GM19239 (cell line): ENCODE data around the gene CDCP2.
"Not testable (repeated sequence)": the region's sequence is repeated elsewhere in the genome, so short reads cannot be mapped to it uniquely, and the experiment has no call there.

Source experiments
- DNase-seq: peaks from one replicate; pipeline ENCODE4 v3.0.0; 2011; ENCODE audit warnings: low spot score; ENCODE audit not compliant: insufficient read length
- FAIRE-seq: peaks from 2 replicates; lab custom pipeline; 2011; peaks lifted over from hg19 to GRCh38; lab: Jason Lieb, UNC

Gene CDCP2

GRCh38 chr1:54120698-54121481 lies 31.9 kb downstream of the CDCP2 start:
- FAIRE-seq (no peak), DNase-seq (no peak)

GRCh38 chr1:54120018-54120697 lies 32.6 kb downstream of the CDCP2 start:
- FAIRE-seq (no peak), DNase-seq (no peak)

- FAIRE-seq (no peak), DNase-seq (no peak)
Observed at GRCh38 chr1:54118704-54119103, 34.1 kb downstream of the CDCP2 start.

- no peak for FAIRE-seq
- DNase-seq, result no peak
Observed at GRCh38 chr1:54117815-54118563, 34.8 kb downstream of the CDCP2 start.

DNA sequence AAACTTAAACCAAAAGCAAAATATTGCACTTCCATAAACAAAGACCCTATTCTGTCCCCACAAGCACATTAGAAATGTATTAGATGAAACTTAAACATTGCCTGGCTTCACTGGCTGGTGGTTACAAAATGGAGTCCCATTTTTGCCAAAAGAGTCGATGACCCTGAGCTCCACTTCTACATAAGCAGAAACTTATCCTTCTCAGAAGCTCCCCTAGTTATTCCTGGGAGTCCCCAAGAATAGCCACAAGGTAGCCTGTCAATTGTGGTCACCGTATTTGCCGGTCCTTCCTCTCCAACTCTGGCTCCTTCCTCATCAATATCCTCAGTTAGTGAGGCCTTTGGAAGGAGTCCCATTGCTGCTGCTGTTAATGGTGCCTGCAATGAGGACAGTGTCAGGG lies 37.3 kb downstream of the CDCP2 start:
- no peak for FAIRE-seq

GRCh38 chr1:54114955-54115354 lies 37.8 kb downstream of the CDCP2 start:
- no peak for DNase-seq
- FAIRE-seq, result no peak

More for the DNA sequence above, 37.3 kb downstream of the CDCP2 start:
- no peak for DNase-seq

- DNase-seq (no peak), FAIRE-seq (no peak)
Observed at GRCh38 chr1:54114001-54114400, 38.8 kb downstream of the CDCP2 start.

DNA sequence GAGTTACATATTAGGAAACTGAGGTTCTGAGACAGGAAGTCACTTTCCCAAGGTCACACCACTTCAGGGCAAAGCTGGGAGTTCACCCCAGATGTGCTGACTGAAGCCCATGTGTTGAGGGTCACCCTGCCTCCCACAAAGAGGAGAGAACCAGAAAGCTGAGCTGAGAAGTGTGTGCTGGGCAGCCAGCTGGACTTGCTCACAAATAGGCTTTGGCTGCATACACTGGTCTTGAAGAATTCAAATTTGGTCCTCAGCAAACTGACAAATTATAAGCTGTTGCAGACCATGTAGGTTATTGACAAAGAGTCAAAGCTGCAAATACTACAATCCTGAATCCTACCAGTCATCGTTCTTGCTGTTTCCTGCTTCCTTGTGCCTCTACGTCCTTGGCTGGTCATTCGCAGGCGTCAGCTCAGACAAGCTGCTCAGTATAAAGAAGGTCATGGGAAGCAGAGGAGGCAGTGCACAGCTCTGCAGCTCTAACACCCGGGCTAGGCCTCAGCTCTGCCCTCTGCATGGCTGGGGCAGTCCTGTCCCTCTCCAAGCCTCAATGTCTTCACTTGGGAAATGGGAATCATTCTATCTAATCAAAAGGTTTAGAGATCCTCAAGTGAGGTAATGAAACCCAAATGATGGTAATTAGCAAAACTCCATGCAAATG lies 40.0 kb downstream of the CDCP2 start:
- FAIRE-seq (no peak), DNase-seq (no peak)

DNA sequence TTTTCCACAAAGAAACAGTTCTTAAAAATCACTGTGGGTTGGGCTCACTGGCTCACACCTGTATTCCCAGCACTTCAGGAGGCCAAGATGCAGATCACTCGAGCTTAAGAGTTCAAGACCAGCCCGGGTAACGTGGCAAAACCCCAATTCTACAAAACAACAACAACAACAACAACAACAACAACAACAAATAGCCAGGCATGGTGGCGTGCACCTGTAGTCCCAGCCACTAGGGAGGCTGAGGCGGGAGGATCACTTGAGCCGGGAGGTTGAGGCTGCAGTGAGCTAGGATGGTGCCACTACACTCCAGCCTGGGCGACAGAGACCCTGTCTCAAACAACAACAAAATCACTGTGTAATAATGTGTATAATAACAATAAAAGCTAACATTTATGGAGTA lies 40.8 kb downstream of the CDCP2 start:
- DNase-seq (no peak), FAIRE-seq (no peak)

DNA sequence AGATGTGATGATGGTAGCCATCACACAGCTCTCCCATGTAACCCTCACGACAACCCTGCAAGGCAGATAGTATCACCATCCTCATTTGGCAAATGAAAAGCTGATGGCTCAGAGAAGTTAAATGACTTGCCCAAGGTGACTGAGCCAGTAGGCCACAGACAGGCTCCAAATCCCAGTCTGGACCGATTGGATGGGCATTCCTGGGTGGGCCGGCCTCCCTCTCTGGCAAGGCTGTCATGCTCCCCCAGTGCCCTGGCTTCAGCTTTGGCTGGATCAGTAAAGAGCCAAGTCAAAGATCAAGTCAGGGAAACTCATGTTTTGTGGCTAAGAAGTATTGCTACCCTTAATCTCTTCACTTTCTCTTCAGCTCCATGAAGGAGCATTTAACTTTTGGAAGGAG lies 41.2 kb downstream of the CDCP2 start:
- FAIRE-seq (no peak), DNase-seq (no peak)

- DNase-seq (no peak), FAIRE-seq (no peak)
Observed at GRCh38 chr1:54110996-54111395, 41.8 kb downstream of the CDCP2 start.

DNA sequence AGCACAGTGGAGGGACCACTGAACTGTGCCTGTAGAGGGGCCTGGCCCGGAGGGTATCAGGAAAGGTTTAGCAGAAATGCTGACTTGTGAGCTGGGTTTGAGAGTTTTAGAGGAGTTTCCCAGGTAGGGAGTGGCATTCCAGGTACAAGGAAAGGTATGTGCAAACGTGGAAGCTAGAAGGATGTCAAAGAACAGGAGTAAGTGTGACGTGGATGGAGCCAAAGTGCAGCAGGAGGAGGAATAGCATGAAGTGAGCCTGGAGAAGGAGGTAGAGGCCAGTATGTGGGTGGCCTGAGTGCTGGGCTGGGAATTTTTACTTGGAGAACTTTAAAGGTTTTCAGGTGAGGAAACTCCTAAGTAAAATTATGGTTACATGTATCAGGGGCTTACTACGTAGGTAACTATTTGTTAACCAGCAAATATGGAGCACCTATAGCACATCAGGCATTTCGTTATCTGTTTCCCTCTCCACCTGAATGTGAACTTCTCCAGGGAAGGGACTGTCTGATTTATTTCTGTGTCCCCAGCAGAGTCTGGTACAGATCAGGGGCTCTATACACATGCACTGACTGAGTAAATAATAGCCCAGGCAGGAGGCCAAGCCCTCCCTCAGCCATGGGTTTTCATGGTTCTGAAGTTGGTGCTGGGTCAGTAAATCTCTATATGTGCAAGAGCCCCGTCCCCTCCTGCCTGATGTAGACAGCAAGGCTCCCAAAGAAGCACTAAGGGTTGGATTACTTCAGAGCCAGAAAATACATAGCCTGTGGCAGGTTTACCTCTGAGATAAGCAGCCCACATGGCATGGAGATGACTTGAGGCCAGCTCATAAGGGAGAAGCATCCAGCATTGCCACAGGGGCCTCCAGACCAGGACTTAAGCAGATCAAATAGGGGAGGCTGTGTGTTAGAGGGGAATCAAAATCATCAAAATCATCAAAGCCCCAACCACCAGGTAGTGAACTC lies 43.4 kb downstream of the CDCP2 start:
- FAIRE-seq (no peak), DNase-seq (no peak)

DNA sequence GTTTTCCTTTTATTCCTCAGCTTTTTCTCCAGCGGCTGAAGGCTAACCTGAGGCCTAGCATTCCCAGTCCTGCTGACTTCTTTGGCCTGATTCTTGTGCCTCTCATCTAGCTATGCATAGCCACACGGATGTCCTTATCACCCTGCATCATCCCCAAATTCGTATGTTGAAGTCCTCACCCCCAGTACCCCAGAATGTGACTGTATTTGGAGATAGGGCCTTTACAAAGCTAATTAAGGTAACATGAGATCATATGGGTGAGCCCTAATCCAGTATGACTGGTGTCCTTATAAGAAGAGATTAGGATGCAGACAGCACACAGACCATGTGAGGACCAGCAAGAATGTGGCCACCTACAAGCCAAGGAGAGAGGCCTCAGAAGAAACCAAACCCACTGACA lies 44.6 kb downstream of the CDCP2 start:
- no peak for FAIRE-seq
- DNase-seq, result no peak

GRCh38 chr1:54107131-54107530 lies 45.7 kb downstream of the CDCP2 start:
- DNase-seq (no peak), FAIRE-seq (no peak)

- FAIRE-seq (no peak), DNase-seq (no peak)
Observed at GRCh38 chr1:54105736-54106269, 47.0 kb downstream of the CDCP2 start.

DNA sequence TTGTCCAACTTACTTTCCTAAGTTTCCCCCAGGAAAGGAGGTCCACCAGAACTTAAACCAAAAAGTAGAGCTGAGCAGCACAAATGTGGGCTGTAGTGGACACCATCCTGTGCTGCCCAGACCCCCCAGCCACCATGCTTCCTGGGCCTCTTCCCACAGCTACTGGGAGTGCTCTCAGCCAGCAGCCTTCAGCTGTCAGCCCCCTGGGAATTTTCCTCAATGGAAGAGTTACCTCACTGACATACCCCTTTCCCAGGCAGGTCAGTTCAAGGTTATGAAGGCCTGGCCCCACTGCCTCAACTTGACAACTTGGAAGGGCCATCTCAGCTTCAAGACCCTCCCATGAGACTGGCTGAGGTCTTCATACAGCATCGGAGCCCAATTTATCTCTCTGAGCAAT lies 47.7 kb downstream of the CDCP2 start:
- DNase-seq (no peak), FAIRE-seq (no peak)

- not testable (repeated sequence) for FAIRE-seq, DNase-seq
Observed at GRCh38 chr1:54104613-54105012, 48.2 kb downstream of the CDCP2 start.

DNA sequence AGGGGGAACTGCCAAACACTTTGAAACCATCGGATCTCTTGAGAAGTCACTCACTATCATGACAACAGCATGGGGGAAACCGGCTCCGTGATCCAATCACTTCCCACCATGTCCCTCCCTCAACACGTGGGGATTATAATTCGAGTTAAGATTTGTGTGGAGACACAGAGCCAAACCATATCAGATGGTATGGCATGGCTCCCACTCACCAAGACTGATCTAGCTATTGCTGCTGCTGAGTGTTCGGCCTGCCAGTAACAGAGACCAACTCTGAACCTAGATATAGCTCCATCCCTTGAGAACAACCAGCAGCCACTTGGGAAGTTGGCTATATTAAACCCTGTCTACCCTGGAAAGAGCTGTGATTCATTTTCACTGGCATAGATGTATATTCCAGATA lies 49.4 kb downstream of the CDCP2 start:
- no peak for FAIRE-seq
- no peak for DNase-seq

GRCh38 chr1:54100500-54100899 lies 52.3 kb downstream of the CDCP2 start:
- no peak for FAIRE-seq
- DNase-seq, result no peak
